ENCODE measurements around the gene SNAI1. TPM values are rescaled to one million over a fixed set of nuclear protein-coding genes. Genes with fewer than 3 reads are reported as not detected.

SNAI1 gene
- total and polyA plus RNA-seq, 11 donors, result 0.37 to 6.7 (median 1.6) TPM

DNA sequence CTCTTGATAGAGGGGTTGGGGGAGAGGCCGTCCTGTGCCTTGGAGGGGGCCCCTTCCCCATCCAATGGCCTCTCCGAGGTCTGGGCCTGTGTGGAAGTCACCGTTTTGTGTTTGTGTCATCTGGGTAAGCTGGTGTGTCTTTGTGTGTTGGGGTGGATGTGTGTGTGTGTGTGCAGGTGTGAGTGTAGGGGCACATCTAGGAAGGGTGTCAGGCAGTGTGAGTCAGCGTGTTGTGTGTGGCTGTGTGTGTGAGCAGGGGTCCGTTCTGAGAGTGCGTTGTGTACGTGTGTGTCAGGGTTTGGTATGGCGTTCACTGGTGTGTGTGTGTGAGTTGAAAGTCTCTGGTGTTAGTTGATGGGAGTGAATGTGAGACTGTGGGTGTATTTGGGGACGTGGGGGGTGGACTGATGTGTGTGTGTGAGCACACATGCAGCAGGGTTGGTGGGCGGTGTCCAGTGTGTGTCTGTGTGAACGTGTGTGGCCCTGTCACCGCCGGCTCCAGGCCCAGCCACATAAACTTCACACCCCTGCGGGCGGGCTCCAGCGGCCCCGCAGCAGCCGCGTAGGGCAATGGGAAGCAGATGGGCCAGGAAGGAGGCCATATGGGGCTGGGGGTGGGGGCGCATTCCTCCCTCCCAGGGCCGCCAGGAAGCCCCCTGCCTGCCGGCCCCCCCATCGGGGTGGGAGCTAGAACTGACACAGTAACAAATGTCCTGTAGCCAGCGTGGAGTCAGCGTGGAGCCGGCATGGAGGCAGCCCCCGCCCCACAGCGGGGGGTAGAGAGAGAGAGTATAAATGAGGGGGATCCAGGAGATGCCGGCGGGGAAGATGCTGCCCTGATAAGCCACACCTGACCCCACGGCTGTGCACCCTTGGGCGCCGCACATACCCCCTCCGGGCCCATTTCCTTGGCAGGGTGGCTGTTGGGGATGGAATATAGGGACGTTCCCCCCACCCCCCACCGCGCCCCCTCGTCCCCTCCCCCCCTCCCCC lies 32.1 kb downstream of the SNAI1 start:
- intact Hi-C loops (cut with DNase I), result no loop called here
- no peak for DNase-seq
- H3K27ac ChIP-seq, result no peak overlapping the region
- no peak for ATAC-seq
- H3K4me3 ChIP-seq, result no peak overlapping the region
- H3K9me3 ChIP-seq, result no peaks in the 10 kb centered on the region
- WGBS, 4 donors, result 69 to 87% (median 76%) methylated on average over 19 to 38 of the region's 38 CpGs
- H3K27me3 ChIP-seq, result peaks cover 0 to 5% (median 0%) of the 10 kb centered on the region in 9 donors
- no peaks in the 10 kb centered on the region for H3K36me3 ChIP-seq
- peaks cover 0 to 29% (median 5%) of the 10 kb centered on the region in 12 donors for H3K4me1 ChIP-seq
- TF ChIP-seq, protein P1, sequence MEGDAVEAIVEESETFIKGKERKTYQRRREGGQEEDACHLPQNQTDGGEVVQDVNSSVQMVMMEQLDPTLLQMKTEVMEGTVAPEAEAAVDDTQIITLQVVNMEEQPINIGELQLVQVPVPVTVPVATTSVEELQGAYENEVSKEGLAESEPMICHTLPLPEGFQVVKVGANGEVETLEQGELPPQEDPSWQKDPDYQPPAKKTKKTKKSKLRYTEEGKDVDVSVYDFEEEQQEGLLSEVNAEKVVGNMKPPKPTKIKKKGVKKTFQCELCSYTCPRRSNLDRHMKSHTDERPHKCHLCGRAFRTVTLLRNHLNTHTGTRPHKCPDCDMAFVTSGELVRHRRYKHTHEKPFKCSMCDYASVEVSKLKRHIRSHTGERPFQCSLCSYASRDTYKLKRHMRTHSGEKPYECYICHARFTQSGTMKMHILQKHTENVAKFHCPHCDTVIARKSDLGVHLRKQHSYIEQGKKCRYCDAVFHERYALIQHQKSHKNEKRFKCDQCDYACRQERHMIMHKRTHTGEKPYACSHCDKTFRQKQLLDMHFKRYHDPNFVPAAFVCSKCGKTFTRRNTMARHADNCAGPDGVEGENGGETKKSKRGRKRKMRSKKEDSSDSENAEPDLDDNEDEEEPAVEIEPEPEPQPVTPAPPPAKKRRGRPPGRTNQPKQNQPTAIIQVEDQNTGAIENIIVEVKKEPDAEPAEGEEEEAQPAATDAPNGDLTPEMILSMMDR (IDR thresholded peaks at IDR 0.05), result no peak
- no peak for TF ChIP-seq POLR2A (IDR thresholded peaks at IDR 0.05)

DNA sequence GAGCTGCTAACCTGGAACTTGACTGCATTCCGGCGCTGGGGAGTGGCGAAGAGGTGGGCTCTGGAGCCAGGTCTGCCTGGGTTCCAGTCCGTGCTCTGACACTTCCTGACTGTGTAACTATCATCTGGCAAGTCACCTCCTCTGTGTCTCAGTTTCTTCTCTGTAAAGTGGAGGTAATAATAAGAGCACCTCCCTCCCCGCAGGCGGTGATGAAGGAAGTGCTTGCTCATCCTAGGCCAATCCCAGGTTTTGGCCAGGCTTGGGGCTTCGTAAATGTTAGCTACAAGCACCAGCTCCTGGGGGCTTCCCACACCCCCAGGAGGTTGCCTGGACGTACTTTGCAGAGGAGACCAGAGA lies 32.8 kb downstream of the SNAI1 start:
- Histone ChIP-seq H3K27me3 (no peaks in the 10 kb centered on the region), H3K36me3 (no peaks in the 10 kb centered on the region), H3K4me1 (peaks cover 0 to 36% (median 5%) of the 10 kb centered on the region in 12 donors), H3K27ac (no peak overlapping the region), H3K4me3 (no peak overlapping the region), H3K9me3 (no peaks in the 10 kb centered on the region)
- no peak for TF ChIP-seq POLR2A (IDR thresholded peaks at IDR 0.05)
- TF ChIP-seq, protein P1 (IDR thresholded peaks at IDR 0.05), result no peak
- intact Hi-C loops (cut with DNase I), result no loop called here
- WGBS, 4 donors, result 84 to 89% (median 89%) methylated on average over 5 to 8 of the region's 8 CpGs
- ATAC-seq, result no peak
- no peak for DNase-seq

DNA sequence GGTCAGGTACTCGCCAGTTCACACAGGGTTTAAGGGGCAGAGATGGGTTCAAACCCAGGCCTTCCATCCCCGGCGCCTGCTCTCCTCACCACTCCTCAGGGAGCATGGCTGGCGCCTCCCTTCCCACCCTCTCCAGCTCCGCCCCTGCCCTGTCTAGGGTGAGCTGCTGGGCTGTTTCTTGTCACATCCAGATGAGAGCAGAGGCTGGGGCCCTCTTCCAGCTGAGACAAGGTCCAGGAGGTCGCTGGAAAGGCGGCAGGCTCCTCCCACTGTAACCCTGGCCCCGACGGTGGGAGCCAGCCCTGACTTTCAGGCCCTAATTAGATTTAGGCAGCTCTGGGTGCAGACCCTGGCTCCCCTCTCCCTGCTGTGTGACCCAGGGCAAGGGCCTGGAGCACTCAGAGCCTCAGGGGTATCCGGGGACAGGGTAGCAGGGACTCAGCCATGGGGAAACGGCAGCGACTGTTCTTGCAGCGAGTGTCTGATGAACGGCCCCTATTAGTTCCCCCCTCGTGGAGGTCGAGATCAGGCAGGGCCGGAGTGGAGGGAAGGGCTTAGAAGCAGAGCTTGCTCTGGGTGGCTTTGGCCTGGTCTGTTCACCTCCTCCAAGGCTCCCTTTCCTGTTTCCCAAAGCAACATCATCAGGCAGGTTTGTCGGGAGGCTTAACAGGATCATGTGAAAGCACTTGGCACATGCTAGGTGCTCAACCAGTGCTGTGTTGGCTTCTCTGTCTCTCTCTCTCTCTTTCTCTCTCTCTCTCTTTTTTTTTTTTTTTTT lies 33.4 kb downstream of the SNAI1 start:
- Histone ChIP-seq H3K27ac (no peak overlapping the region), H3K4me1 (peaks cover 0 to 38% (median 5%) of the 10 kb centered on the region in 12 donors), H3K36me3 (no peaks in the 10 kb centered on the region), H3K4me3 (no peak overlapping the region), H3K27me3 (no peaks in the 10 kb centered on the region), H3K9me3 (no peaks in the 10 kb centered on the region)
- WGBS, 4 donors, result 55 to 66% (median 63%) methylated on average over 11 to 18 of the region's 18 CpGs
- DNase-seq (peak in 1 of 5 donors; percentile 42), ATAC-seq (peak in 3 of 4 donors; percentile 41 to 57 (median 49))
- intact Hi-C loops (cut with DNase I), result no loop called here
- TF ChIP-seq, protein P1 (IDR thresholded peaks at IDR 0.05), result no peak
- TF ChIP-seq POLR2A (IDR thresholded peaks at IDR 0.05), result no peak

DNA sequence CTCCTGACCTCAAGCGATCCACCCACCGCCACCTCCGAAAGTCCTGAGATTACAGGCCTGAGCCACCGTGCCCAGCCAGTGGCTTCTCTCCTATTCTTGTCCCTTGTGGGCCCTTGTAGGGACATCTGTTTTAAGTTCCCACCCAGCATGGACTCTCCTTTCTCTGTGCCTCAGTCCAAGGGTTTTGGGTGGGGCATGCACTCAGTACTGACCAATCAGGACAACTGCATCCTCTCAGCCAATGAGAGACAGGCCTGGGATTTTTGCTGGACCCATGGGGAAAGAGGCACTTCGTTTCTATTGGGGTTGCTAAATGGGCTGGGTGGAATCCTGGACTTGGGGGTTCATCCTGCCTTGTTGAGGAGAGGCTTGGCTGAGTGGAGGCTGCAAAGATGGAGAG lies 34.4 kb downstream of the SNAI1 start:
- H3K4me1 ChIP-seq, result peaks cover 0 to 38% (median 5%) of the 10 kb centered on the region in 12 donors
- 90 to 95% (median 93%) methylated on average over 5 of the region's 5 CpGs for WGBS, 4 donors
- intact Hi-C loops (cut with DNase I), result no loop called here
- ATAC-seq (no peak), DNase-seq (no peak)
- TF ChIP-seq, protein P1 (IDR thresholded peaks at IDR 0.05), result no peak
- no peak for TF ChIP-seq POLR2A (IDR thresholded peaks at IDR 0.05)
- H3K9me3 ChIP-seq, result no peaks in the 10 kb centered on the region
- no peaks in the 10 kb centered on the region for H3K36me3 ChIP-seq
- no peak overlapping the region for H3K4me3 ChIP-seq
- no peaks in the 10 kb centered on the region for H3K27me3 ChIP-seq
- H3K27ac ChIP-seq, result peak overlapping the region in 4 of 12 donors; percentile 11 to 38 (median 16)
